Stimulated activated CD4-positive, alpha-beta T cell treated with anti-CD3 and anti-CD28 coated beads, Interleukin-15, amount 100 ng/mL, for 1 hour (primary cell): ENCODE results near the gene GFOD1.
"Not testable (repeated sequence)": the region's sequence is repeated elsewhere in the genome, so short reads cannot be mapped to it uniquely, and the experiment has no call there.

ENCODE experiments used
- DNase-seq, 2 donors: peaks; one replicate each; pipeline ENCODE4 v3.0.0-alpha.2; 2020; ENCODE audit warnings: low read depth in 1 of 2, low spot score in 1 of 2

GFOD1 gene

GRCh38 chr6:13328875-13329183, 158.6 kb downstream of the GFOD1 start:
- DNase-seq = no peak

GRCh38 chr6:13328076-13328874, 159.1 kb downstream of the GFOD1 start, which contains the start of gene TBC1D7:
Gene TBC1D7 (minus strand): TSS chr6:13328537. CDS start chr6:13326898, 1,639 bp downstream.
- peak; percentile 87 to 92 for DNase-seq

- no peak for DNase-seq
Measured at GRCh38 chr6:13327691-13328075, 159.7 kb downstream of the GFOD1 start.

- not testable (repeated sequence) for DNase-seq
Measured at GRCh38 chr6:13326031-13326586, 161.3 kb downstream of the GFOD1 start.

GRCh38 chr6:13319891-13320564, 167.4 kb downstream of the GFOD1 start:
- DNase-seq = no peak

GRCh38 chr6:13318821-13319220, 168.6 kb downstream of the GFOD1 start:
- DNase-seq = no peak

- DNase-seq = no peak
Measured at GRCh38 chr6:13315896-13316295, 171.5 kb downstream of the GFOD1 start.

GRCh38 chr6:13314806-13315205, 172.6 kb downstream of the GFOD1 start:
- no peak for DNase-seq

GRCh38 chr6:13311155-13311554, 176.2 kb downstream of the GFOD1 start:
- DNase-seq = no peak

GRCh38 chr6:13308332-13308731, 179.1 kb downstream of the GFOD1 start:
- no peak for DNase-seq
